ENCODE data around the gene SCUBE1.

DNA sequence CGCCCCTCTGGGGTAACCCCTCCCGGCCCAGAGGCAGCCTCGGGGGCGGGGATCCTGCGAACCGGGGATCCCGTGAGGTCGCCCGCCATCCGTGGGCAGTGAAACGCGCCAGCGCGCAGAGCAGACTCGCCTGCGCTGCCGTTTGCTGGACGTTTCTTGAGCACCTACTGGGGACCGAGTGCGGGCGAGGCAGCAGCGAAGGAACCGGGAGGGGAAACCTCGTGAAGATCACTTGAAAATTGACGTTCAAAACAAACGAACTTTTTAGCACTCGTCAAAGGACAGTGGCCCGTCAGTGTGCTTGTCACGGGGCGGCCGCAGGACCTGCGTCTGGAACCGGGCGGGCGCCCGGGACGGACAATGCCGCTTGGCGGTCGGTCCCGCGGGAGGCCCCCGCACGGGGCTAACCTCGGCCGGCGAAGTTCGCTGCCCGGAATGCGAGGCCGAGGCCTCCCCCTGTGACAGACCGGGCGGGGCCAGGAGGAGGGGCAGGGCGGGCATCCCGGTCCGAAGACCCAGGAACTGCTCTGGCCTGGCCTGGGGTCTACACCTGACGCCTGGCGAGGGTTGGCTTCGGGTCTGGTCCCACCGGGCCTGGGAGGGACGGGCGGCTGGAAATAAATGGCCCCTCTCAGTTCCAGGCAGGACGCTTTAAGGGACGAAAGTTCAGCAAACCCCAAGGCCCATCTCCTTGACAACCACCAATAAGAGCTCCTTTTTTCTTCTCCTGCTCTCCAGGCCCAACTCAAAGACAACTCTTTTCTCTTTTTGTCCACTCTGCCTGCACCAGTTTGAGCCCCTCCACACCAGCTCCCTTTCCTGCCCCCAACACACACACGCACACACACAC lies 723 bp upstream of the SCUBE1 start:
- TF ChIP-seq, protein P1, sequence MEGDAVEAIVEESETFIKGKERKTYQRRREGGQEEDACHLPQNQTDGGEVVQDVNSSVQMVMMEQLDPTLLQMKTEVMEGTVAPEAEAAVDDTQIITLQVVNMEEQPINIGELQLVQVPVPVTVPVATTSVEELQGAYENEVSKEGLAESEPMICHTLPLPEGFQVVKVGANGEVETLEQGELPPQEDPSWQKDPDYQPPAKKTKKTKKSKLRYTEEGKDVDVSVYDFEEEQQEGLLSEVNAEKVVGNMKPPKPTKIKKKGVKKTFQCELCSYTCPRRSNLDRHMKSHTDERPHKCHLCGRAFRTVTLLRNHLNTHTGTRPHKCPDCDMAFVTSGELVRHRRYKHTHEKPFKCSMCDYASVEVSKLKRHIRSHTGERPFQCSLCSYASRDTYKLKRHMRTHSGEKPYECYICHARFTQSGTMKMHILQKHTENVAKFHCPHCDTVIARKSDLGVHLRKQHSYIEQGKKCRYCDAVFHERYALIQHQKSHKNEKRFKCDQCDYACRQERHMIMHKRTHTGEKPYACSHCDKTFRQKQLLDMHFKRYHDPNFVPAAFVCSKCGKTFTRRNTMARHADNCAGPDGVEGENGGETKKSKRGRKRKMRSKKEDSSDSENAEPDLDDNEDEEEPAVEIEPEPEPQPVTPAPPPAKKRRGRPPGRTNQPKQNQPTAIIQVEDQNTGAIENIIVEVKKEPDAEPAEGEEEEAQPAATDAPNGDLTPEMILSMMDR (IDR thresholded peaks at IDR 0.05; ENCODE audit: low read length), result no peak
- TF ChIP-seq EZH2 (IDR thresholded peaks at IDR 0.05; ENCODE audit: borderline replicate concordance, low read length), result no peak

Measured in OCI-LY1 (cell line).